ENCODE measurements around the gene SLIT3.

Gene SLIT3

DNA sequence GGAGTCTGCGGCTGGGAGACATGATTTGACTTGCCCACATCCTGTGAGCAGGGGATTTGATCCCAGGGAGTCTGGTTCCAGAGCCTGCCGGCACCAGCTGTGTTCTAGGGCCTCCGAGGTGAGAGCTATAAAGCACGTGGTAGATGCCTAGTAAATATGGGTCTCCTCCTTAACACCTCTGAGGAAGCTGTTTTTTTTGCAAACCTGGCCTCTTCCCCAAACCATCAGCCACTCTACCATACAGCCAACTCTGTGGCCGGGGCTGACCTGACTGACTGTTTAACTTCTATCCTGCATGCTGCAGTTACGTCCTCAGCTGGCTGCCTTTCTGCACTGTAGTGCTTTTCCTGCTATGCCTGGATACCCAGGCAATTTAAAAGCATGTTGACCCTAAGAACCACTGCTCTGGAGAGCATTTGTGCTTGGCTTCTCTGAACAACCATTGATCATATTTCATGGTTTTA, 220.5 kb downstream of the SLIT3 start:
- Histone ChIP-seq H3K9ac (ENCODE audit: low read depth, low read length, poor library complexity, severe bottlenecking) (no peak overlapping the region), H4K20me1 (ENCODE audit: insufficient read depth, low read length, poor library complexity, severe bottlenecking) (no peaks in the 10 kb centered on the region), H3K9me2 (replicated peaks; ENCODE audit: low read depth, low read length) (no peaks in the 10 kb centered on the region), H3F3A (ENCODE audit: low read depth) (no peaks in the 10 kb centered on the region), H3K4me1 (ENCODE audit: insufficient read depth, low read length, poor library complexity, severe bottlenecking) (no peaks in the 10 kb centered on the region), H3K9me3 (ENCODE audit: insufficient read depth, low read depth, low read length) (no peaks in the 10 kb centered on the region), H3K79me2 (ENCODE audit: insufficient read depth, low read length) (no peaks in the 10 kb centered on the region), H3K4me2 (ENCODE audit: low read depth, low read length, poor library complexity, severe bottlenecking) (no peak overlapping the region), H3K36me3 (ENCODE audit: insufficient read depth, low read length) (no peaks in the 10 kb centered on the region), H3K4me3 (ENCODE audit: low read length, poor library complexity, severe bottlenecking) (no peak overlapping the region), H2AFZ (ENCODE audit: low read length) (no peak overlapping the region), H3K27me3 (ENCODE audit: insufficient read depth, low read length, poor library complexity, severe bottlenecking) (no peaks in the 10 kb centered on the region)
- no peak for TF ChIP-seq EZH2phosphoT487 (IDR thresholded peaks at IDR 0.05; ENCODE audit: borderline replicate concordance)
- TF ChIP-seq, protein P1, sequence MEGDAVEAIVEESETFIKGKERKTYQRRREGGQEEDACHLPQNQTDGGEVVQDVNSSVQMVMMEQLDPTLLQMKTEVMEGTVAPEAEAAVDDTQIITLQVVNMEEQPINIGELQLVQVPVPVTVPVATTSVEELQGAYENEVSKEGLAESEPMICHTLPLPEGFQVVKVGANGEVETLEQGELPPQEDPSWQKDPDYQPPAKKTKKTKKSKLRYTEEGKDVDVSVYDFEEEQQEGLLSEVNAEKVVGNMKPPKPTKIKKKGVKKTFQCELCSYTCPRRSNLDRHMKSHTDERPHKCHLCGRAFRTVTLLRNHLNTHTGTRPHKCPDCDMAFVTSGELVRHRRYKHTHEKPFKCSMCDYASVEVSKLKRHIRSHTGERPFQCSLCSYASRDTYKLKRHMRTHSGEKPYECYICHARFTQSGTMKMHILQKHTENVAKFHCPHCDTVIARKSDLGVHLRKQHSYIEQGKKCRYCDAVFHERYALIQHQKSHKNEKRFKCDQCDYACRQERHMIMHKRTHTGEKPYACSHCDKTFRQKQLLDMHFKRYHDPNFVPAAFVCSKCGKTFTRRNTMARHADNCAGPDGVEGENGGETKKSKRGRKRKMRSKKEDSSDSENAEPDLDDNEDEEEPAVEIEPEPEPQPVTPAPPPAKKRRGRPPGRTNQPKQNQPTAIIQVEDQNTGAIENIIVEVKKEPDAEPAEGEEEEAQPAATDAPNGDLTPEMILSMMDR (conservative IDR thresholded peaks at IDR 0.05; ENCODE audit: low read length) = no peak

DNA sequence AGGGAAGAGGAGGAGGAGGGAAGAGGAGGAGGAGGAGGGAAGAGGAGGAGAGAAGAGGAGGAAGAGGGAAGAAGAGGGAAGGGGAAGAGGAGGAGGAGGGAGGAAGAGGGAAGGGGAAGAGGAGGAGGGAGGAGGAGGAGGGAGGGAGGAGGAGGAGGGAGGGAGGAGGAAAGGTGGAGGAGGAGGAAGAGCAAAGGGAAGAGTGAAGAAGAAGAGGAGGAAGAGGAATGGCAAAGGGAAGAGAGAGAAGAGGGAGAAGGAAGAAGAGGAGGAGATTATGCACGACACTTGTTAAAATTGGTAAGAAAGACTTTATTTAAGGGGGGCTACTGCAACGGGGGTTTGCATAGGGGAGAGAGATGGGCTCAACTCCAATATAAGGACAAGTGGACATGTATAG, 221.2 kb downstream of the SLIT3 start:
- H3K4me2 ChIP-seq (ENCODE audit: low read depth, low read length, poor library complexity, severe bottlenecking) = no peak overlapping the region
- H3K4me1 ChIP-seq (ENCODE audit: insufficient read depth, low read length, poor library complexity, severe bottlenecking) = no peaks in the 10 kb centered on the region
- no peaks in the 10 kb centered on the region for H3K9me2 ChIP-seq (replicated peaks; ENCODE audit: low read depth, low read length)
- H4K20me1 ChIP-seq (ENCODE audit: insufficient read depth, low read length, poor library complexity, severe bottlenecking) = no peaks in the 10 kb centered on the region
- H3F3A ChIP-seq (ENCODE audit: low read depth) = no peaks in the 10 kb centered on the region
- H2AFZ ChIP-seq (ENCODE audit: low read length) = no peak overlapping the region
- TF ChIP-seq EZH2phosphoT487 (IDR thresholded peaks at IDR 0.05; ENCODE audit: borderline replicate concordance) = no peak
- H3K9me3 ChIP-seq (ENCODE audit: insufficient read depth, low read depth, low read length) = no peaks in the 10 kb centered on the region
- H3K9ac ChIP-seq (ENCODE audit: low read depth, low read length, poor library complexity, severe bottlenecking) = no peak overlapping the region
- H3K4me3 ChIP-seq (ENCODE audit: low read length, poor library complexity, severe bottlenecking) = no peak overlapping the region
- H3K27me3 ChIP-seq (ENCODE audit: insufficient read depth, low read length, poor library complexity, severe bottlenecking) = no peaks in the 10 kb centered on the region
- H3K79me2 ChIP-seq (ENCODE audit: insufficient read depth, low read length) = no peaks in the 10 kb centered on the region
- no peaks in the 10 kb centered on the region for H3K36me3 ChIP-seq (ENCODE audit: insufficient read depth, low read length)

DNA sequence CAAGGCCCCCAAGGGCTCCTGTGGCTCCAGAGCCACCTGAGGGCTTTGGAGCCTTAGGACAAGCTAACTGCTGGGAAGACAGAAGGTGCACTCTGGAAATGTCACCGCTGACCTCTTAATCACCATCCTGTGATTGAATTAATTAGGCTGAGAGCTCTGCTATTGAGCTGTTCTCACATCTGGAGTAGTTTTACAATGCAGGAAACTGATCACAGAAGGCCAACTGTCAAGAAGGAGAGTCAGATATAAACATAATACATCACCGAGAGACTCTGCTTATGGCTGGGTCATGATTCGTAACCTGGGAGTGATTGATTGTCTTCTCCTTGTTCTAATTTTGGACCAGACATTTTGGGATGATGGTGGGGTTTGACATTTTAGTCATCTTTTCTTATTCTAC, 226.1 kb downstream of the SLIT3 start:
- H3K9me2 ChIP-seq (replicated peaks; ENCODE audit: low read depth, low read length) = no peaks in the 10 kb centered on the region
- H3K9ac ChIP-seq (ENCODE audit: low read depth, low read length, poor library complexity, severe bottlenecking) = no peak overlapping the region
- H3K79me2 ChIP-seq (ENCODE audit: insufficient read depth, low read length) = no peaks in the 10 kb centered on the region
- H3K27me3 ChIP-seq (ENCODE audit: insufficient read depth, low read length, poor library complexity, severe bottlenecking) = no peaks in the 10 kb centered on the region
- H3K4me2 ChIP-seq (ENCODE audit: low read depth, low read length, poor library complexity, severe bottlenecking) = no peak overlapping the region
- no peak overlapping the region for H2AFZ ChIP-seq (ENCODE audit: low read length)
- H3K4me1 ChIP-seq (ENCODE audit: insufficient read depth, low read length, poor library complexity, severe bottlenecking) = no peaks in the 10 kb centered on the region
- no peaks in the 10 kb centered on the region for H3F3A ChIP-seq (ENCODE audit: low read depth)
- no peaks in the 10 kb centered on the region for H4K20me1 ChIP-seq (ENCODE audit: insufficient read depth, low read length, poor library complexity, severe bottlenecking)
- no peak overlapping the region for H3K4me3 ChIP-seq (ENCODE audit: low read length, poor library complexity, severe bottlenecking)
- TF ChIP-seq, protein P1 (conservative IDR thresholded peaks at IDR 0.05; ENCODE audit: low read length) = no peak
- no peak for TF ChIP-seq EZH2phosphoT487 (IDR thresholded peaks at IDR 0.05; ENCODE audit: borderline replicate concordance)
- H3K36me3 ChIP-seq (ENCODE audit: insufficient read depth, low read length) = no peaks in the 10 kb centered on the region
- no peaks in the 10 kb centered on the region for H3K9me3 ChIP-seq (ENCODE audit: insufficient read depth, low read depth, low read length)

DNA sequence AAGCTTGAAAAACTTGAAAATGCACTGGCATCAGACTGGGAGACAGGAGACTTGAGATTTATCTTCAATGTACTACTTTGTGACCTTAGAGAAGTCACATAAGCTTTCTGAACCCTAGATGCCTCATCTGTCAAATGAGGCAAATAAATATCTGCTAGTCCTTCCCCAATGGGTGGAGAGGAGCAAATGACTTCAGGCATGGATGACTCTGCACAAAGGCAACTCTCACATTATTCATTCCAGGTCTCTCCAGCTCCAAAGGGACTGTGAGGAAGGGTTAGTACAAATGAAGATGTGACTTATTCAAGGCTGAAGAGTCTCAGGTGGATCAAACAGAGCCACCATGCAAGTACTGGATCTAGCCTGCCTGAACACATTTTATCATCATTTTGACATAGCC, 228.7 kb downstream of the SLIT3 start:
- no peak for TF ChIP-seq EZH2phosphoT487 (IDR thresholded peaks at IDR 0.05; ENCODE audit: borderline replicate concordance)
- TF ChIP-seq, protein P1 (conservative IDR thresholded peaks at IDR 0.05; ENCODE audit: low read length) = no peak
- Histone ChIP-seq H3K9me3 (ENCODE audit: insufficient read depth, low read depth, low read length) (no peaks in the 10 kb centered on the region), H3K4me3 (ENCODE audit: low read length, poor library complexity, severe bottlenecking) (no peak overlapping the region), H4K20me1 (ENCODE audit: insufficient read depth, low read length, poor library complexity, severe bottlenecking) (no peaks in the 10 kb centered on the region), H3K4me1 (ENCODE audit: insufficient read depth, low read length, poor library complexity, severe bottlenecking) (no peaks in the 10 kb centered on the region), H3K9ac (ENCODE audit: low read depth, low read length, poor library complexity, severe bottlenecking) (no peak overlapping the region), H2AFZ (ENCODE audit: low read length) (no peak overlapping the region), H3K4me2 (ENCODE audit: low read depth, low read length, poor library complexity, severe bottlenecking) (no peak overlapping the region), H3K79me2 (ENCODE audit: insufficient read depth, low read length) (no peaks in the 10 kb centered on the region), H3K9me2 (replicated peaks; ENCODE audit: low read depth, low read length) (no peaks in the 10 kb centered on the region), H3K36me3 (ENCODE audit: insufficient read depth, low read length) (no peaks in the 10 kb centered on the region), H3F3A (ENCODE audit: low read depth) (no peaks in the 10 kb centered on the region), H3K27me3 (ENCODE audit: insufficient read depth, low read length, poor library complexity, severe bottlenecking) (no peaks in the 10 kb centered on the region)

Measured in Loucy (cell line).